Amniotic stem cell (primary cell): ENCODE measurements around the gene CDC20B.
A peak's percentile ranks its signal among the peaks of the same experiment; 100 is the strongest.

Experiments
- DNase-seq: peaks from one replicate; lab custom pipeline; 2025; lab: John Stamatoyannopoulos, UW

Gene CDC20B, protein sequence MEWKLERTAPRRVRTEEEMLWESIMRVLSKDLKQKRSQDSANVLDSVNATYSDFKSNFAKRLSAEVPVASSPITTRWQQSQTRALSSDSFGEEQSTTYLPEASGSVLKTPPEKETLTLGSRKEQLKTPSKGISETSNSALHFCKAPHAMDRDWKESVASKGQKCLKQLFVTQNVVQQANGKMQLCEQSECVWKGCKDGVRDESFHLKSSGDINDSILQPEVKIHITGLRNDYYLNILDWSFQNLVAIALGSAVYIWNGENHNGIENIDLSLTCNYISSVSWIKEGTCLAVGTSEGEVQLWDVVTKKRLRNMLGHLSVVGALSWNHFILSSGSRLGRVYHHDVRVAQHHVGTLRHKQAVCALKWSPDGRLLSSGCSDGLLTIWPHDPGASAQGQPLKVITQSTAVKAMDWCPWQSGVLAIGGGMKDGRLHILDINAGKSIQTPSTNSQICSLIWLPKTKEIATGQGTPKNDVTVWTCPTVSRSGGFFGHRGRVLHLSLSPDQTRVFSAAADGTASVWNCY

GRCh38 chr5:55172937-55173686, at the start of gene CDC20B:
TSS of gene CDC20B (minus strand) at chr5:55173177. CDS start at chr5:55173000, 177 bp downstream.
- peak; percentile 76 for DNase-seq

- DNase-seq = no peak
These were observed 49.4 kb upstream of the CDC20B start for GRCh38 chr5:55222092-55222984.

- no peak for DNase-seq
These were observed 47.6 kb upstream of the CDC20B start for GRCh38 chr5:55220433-55221185.

GRCh38 chr5:55219770-55220169, 46.8 kb upstream of the CDC20B start:
- DNase-seq = no peak

DNA sequence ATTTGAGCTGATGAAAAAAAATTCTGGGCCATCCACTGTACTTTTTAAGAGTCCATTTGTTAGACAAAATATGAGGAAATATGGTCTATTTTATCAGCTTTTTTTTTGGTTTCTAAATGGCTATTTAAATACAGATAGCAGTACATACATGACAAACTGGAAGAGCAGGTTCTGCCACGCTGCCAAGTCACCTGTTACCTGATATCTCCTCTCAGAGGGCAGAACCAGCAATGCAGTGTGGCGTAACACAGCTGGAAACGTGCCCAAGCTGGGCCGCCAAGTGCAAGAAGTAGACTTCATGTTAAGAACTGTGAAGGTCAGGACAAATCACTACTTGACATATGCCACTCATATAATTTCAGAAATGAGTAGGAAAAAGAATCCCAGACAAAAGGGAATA, 46.0 kb upstream of the CDC20B start:
- no peak for DNase-seq

DNA sequence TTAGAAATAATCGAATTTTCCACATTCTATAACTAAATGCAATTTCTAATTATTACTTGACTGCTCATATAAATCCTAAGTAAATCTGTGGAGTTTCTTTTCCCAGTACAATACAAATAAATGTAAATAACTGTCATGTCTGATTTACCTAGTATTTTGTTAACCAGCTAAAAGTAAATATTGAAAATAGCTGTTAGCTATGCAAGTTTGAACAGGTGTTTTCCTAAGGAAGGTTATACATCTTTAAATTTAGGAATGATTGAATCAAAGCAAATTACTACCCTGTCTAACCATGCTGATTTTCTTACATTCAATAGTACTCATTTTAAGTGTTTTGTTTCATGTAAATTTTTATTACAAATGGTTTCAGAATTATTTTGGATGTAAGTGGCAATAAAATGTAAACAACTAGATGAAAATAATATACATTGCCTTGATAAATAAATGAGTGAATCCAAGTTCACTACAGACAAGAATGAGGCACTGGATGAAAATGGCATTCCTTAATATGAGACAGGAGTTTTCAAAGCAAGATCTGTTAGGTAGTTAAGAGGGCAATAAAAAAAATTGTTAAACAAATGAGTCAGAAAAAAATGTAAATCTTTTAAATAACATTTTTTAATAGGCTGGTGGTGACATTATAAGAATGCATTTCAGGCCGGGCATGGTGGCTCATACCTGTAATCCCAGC, 38.4 kb upstream of the CDC20B start:
- DNase-seq = no peak

DNA sequence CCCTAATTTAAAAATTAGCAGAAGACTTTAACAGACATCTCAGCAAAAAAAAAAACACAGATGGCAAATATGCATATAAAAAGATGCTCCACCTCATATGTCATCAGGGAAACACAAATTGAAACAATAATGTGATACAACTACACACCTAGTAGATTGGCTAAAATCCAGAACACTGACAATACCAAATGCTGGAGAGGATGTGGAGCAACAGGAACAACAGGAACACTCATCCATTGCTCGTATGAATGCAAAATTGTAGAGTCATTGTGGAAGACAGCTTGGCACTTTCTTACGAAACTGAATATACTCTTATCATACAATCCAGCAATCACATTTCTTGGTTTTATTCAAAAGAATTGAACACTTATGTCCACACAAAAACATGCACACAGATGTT, 32.0 kb upstream of the CDC20B start:
- DNase-seq = no peak

DNA sequence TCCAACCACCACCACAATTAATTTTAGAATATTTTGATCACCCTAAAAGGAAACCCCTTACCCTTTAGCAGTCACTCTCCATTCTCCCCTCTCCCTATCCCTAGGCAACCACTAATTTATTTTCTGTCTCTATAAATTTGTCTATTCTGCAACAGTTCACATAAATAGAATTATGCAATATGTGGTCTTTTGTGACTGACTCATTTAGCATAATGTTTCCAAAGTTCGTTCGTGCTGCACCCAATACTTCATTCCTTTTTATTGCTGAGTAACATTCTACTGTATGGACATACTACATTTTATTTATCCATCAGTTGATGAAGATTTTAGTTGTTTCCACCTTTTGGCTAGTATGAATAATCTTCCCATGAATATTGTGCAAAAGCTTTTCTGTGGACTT, 18.2 kb upstream of the CDC20B start:
- no peak for DNase-seq

GRCh38 chr5:55188656-55189540, 15.9 kb upstream of the CDC20B start:
- DNase-seq = no peak

DNA sequence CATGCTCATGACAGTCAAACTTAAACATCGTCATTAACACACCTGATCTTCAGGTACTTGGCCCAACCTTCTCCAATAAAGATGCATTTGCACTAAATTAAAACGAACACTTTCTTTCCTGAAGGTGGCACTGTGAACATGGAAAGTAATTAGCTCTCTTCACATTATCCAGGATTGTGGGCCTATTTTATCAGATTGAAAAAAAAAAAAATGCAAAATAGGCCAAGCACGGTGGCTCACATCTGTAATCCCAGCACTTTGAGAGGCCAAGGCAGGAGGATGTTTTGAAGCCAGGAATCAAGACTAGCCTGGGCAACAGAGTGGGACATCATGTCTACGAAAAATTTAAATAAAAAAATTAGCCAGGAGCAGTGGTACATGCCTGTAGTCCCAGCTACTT, 14.4 kb upstream of the CDC20B start:
- no peak for DNase-seq

- no peak for DNase-seq
These were observed 7.0 kb upstream of the CDC20B start for GRCh38 chr5:55180016-55180415.

DNA sequence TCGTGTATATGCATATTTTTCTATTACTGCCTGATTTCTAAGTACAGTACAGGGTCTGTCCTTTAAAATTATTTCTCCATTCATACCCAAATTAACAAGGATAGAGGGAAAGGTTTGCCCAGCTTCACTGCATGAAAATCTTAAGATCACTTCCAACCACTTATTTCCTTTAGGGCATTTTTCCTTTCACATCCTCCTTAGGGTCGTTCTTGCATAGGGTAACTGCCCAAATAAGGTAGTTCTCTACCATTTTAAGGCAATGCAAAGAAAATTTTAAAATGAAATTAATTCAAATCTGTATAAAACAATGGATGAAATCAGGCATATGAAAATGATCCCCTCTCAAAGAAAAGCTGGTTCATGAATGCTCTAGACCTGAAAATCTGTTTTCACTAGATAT, 4.1 kb upstream of the CDC20B start:
- no peak for DNase-seq

DNA sequence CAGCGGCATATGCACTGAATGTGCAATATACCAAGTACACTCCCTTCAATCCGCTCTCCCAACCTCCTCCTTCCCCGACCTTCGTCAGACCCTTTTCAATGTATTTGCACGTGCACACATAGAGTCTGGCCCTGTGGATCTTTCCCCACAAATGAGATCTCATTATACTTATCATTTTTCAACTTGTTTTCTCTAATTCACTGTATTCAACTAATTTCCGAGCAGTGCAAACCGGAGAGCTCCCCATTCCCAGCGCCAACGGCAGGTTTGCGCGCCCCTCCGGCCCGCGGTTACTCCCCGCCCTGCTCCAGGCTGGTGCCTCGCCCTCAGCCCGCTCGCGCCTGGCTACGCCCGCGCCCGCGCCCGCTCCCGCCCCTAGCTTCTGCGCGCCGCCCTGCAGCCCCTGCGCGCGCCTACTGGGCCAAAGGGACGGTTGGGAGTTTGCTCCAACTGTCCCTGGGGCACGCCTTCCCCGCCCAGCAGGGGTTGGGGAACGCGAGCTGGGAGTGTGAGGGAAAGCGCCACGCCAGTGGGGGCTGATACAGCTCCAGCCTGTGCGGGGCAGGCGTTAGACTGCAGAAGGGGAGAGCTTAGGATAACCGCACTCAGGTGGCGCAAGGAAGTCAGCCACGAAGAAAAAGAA, 3.3 kb upstream of the CDC20B start:
- no peak for DNase-seq

GRCh38 chr5:55175781-55176175, 2.8 kb upstream of the CDC20B start:
- DNase-seq = no peak

- no peak for DNase-seq
These were observed 782 bp upstream of the CDC20B start for GRCh38 chr5:55173687-55174230.

GRCh38 chr5:55172051-55172899, 702 bp downstream of the CDC20B start:
- peak; percentile 33 for DNase-seq

GRCh38 chr5:55171471-55171870, 1.5 kb downstream of the CDC20B start:
- no peak for DNase-seq

GRCh38 chr5:55162666-55163065, 10.3 kb downstream of the CDC20B start:
- no peak for DNase-seq
